K562 (cell line): ENCODE results near the gene PLCB3. TPM values are rescaled to one million over a fixed set of nuclear protein-coding genes. Genes with fewer than 3 reads are reported as not detected.

ENCODE experiments used
- FOXJ2 ChIP-seq: fragments of 200-800 bp; sonication (Bioruptor generic); IDR thresholded peaks from 2 replicates; pipeline ENCODE4 v1.6.1; 2016; ENCODE audit warnings: missing genetic modification characterization, missing compliant biosample characterization
- FOXM1 ChIP-seq, 2 experiments: fragments of 450-650 bp in 1 of 2; sonication (generic) in 1 of 2; formaldehyde crosslinking in 1 of 2; IDR thresholded peaks; 2 replicates each; pipeline versions ENCODE4 v1.6.1 to v1.9.0; 2017 to 2022; ENCODE audit warnings: low read depth in 2 of 2, mild to moderate bottlenecking in 2 of 2, missing genetic modification reagents in 1 of 2, moderate library complexity in 1 of 2
- GABPB2 ChIP-seq: fragments of 250-450 bp; sonication (Bioruptor Pico); conservative IDR thresholded peaks from 2 replicates; pipeline ENCODE4 v1.5.1; 2021; ENCODE audit warnings: mild to moderate bottlenecking
- HDAC1 ChIP-seq, 2 experiments: fragments of 450-650 bp; IDR thresholded peaks; 2 replicates each; pipeline ENCODE4 v1.6.1; 2016 to 2017; ENCODE audit warnings: inconsistent platforms in 1 of 2, mild to moderate bottlenecking in 1 of 2, moderate library complexity in 1 of 2
- IRF2 ChIP-seq: sonication (generic); formaldehyde crosslinking; IDR thresholded peaks from 2 replicates; pipeline ENCODE4 v1.8.1; 2022; ENCODE audit warnings: mild to moderate bottlenecking, missing genetic modification reagents
- KLF13 ChIP-seq: fragments of 450-650 bp; IDR thresholded peaks from 2 replicates; pipeline ENCODE4 v1.6.1; 2016; ENCODE audit warnings: missing genetic modification characterization, low read depth, mild to moderate bottlenecking, missing compliant biosample characterization, moderate library complexity, borderline replicate concordance
- NEUROD1 ChIP-seq: fragments of 150-350 bp; IDR thresholded peaks from 2 replicates; pipeline ENCODE4 v1.6.1; 2014; ENCODE audit warnings: borderline replicate concordance, low read length, low read depth; ENCODE audit not compliant: partially characterized antibody
- NONO ChIP-seq, 2 experiments: fragments of 200-400 bp in 1 of 2; fragments of 450-650 bp in 1 of 2; formaldehyde crosslinking in 1 of 2; IDR thresholded peaks; 2 replicates each; pipeline ENCODE4 v1.6.1; 2017; ENCODE audit warnings: low read depth in 2 of 2, mild to moderate bottlenecking in 2 of 2, moderate library complexity in 2 of 2, low read length in 1 of 2
- OTX1 ChIP-seq: fragments of 450-650 bp; formaldehyde crosslinking; IDR thresholded peaks from 2 replicates; pipeline ENCODE4 v1.4.0; 2022; ENCODE audit warnings: mild to moderate bottlenecking
- RBBP5 ChIP-seq: fragments of 200-600 bp; sonication (generic); IDR thresholded peaks from 2 replicates; pipeline ENCODE4 v1.6.1; 2012; ENCODE audit warnings: borderline replicate concordance, mild to moderate bottlenecking, low read length, control low read depth, inconsistent platforms; ENCODE audit not compliant: insufficient read depth, poor library complexity, severe bottlenecking
- RBM39 ChIP-seq: fragments of 200-400 bp; formaldehyde crosslinking; optimal IDR thresholded peaks from 2 replicates; pipeline ENCODE3; 2018; ENCODE audit warnings: low read depth, low read length
- SETDB1 ChIP-seq: IDR thresholded peaks from one replicate; pipeline ENCODE4 v1.6.1; 2012; ENCODE audit warnings: low read length, control low read depth, inconsistent platforms
- SIX5 ChIP-seq, 2 experiments: IDR thresholded peaks; 2 replicates each; pipeline ENCODE4 v1.6.1; 2011; ENCODE audit warnings: low read length in 2 of 2, borderline replicate concordance in 1 of 2, low read depth in 1 of 2, mild to moderate bottlenecking in 1 of 2, moderate library complexity in 1 of 2; ENCODE audit not compliant: insufficient read depth in 1 of 2
- SRF ChIP-seq, 2 experiments: fragments of 250-450, 450-650 bp in 1 of 2; sonication (Bioruptor Pico) in 1 of 2; sonication (generic) in 1 of 2; formaldehyde crosslinking; IDR thresholded peaks; 2 replicates each; pipeline versions ENCODE4 v1.5.0 to v1.5.1; 2020 to 2022; ENCODE audit warnings: mild to moderate bottlenecking in 1 of 2, missing genetic modification reagents in 1 of 2
- TRIM25 ChIP-seq: fragments of 450-650 bp; IDR thresholded peaks from 2 replicates; pipeline ENCODE4 v1.7.0; 2016; ENCODE audit warnings: borderline replicate concordance
- TSC22D4 ChIP-seq: fragments of 450-650 bp; IDR thresholded peaks from 2 replicates; pipeline ENCODE4 v1.6.1; 2016; ENCODE audit warnings: missing genetic modification characterization, missing biosample characterization, control low read depth
- ZBTB17 ChIP-seq: fragments of 450-650 bp; formaldehyde crosslinking; IDR thresholded peaks from 2 replicates; pipeline ENCODE4 v1.4.0; 2020; ENCODE audit warnings: mild to moderate bottlenecking
- ZKSCAN8 ChIP-seq: fragments of 200-800 bp; sonication (Bioruptor generic); IDR thresholded peaks from 2 replicates; pipeline ENCODE4 v1.6.1; 2016; ENCODE audit warnings: missing genetic modification characterization, missing compliant biosample characterization
- ZNF143 ChIP-seq: sonication (generic); formaldehyde crosslinking; IDR thresholded peaks from 2 replicates; pipeline ENCODE4 v1.9.0; 2022; ENCODE audit warnings: mild to moderate bottlenecking, missing genetic modification reagents
- ZSCAN29 ChIP-seq: fragments of 450-650 bp; IDR thresholded peaks from 2 replicates; pipeline ENCODE4 v1.6.1; 2017
- polyA plus RNA-seq, 8 experiments: library from polyadenylated mRNA; depleted of rRNA in 4 of 8; stranded (reverse) in 5 of 8; unstranded in 3 of 8; fragments of >200 nt; fragmentation: Nextera tagmentation in 2 of 8; fragmentation: Illumina TruSeq in 1 of 8; extraction: Ambion mirVana in 2 of 8; extraction: Trizol in 1 of 8; gene quantifications; 2 replicates each; pipeline versions ENCODE4 v1.2.1 to v1.2.3, GENCODE V29; 2011 to 2014; ENCODE audit warnings: inconsistent platforms in 1 of 8, missing spikeins in 1 of 8
- total RNA-seq, 7 experiments: library from RNA; depleted of rRNA in 6 of 7; stranded (reverse); fragments of >200 nt in 6 of 7; fragmentation: Illumina TruSeq in 2 of 7; extraction: Trizol in 2 of 7; gene quantifications; 2 replicates each; pipeline versions ENCODE4 v1.2.1 to v1.2.3, GENCODE V29; 2011 to 2021; ENCODE audit warnings: low replicate concordance in 1 of 7
- TF ChIP-seq, protein P1 (sequence below): fragments of 450-650 bp; formaldehyde crosslinking; IDR thresholded peaks from 2 replicates; pipeline ENCODE4 v1.4.0; 2020; ENCODE audit warnings: mild to moderate bottlenecking, moderate library complexity
- TF ChIP-seq, protein P2 (sequence below): IDR thresholded peaks from 2 replicates; pipeline ENCODE4 v1.6.1; 2016; ENCODE audit warnings: missing genetic modification characterization, missing compliant biosample characterization

The PLCB3 gene
- total and polyA plus RNA-seq, 9 of the 15 experiments (the other 6 are each of a cell fraction or from before 2014, with no cell fraction given) = 0.31 to 44.8 (median 14.6) TPM

- TF ChIP-seq, protein P1, sequence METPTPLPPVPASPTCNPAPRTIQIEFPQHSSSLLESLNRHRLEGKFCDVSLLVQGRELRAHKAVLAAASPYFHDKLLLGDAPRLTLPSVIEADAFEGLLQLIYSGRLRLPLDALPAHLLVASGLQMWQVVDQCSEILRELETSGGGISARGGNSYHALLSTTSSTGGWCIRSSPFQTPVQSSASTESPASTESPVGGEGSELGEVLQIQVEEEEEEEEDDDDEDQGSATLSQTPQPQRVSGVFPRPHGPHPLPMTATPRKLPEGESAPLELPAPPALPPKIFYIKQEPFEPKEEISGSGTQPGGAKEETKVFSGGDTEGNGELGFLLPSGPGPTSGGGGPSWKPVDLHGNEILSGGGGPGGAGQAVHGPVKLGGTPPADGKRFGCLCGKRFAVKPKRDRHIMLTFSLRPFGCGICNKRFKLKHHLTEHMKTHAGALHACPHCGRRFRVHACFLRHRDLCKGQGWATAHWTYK = no peak
- no peak; the same call in none of the 2 replicates for TF ChIP-seq ZBTB17
- no peak; a peak in 1 of 4 replicates for TF ChIP-seq NONO (IDR thresholded peaks at IDR 0.05; ENCODE audit: low read depth in 2 of 2, low read length in 1 of 2)
- peak in 1 of 2 experiments; percentile 72; a peak in 1 of 4 replicates for TF ChIP-seq SRF (CRISPR knock-in tag; IDR thresholded peaks at IDR 0.05)
- TF ChIP-seq GABPB2 (CRISPR knock-in tag) = no peak
- TF ChIP-seq NEUROD1 = no peak
- TF ChIP-seq ZNF143 (CRISPR knock-in tag) = peak; percentile 91
- no peak for TF ChIP-seq ZSCAN29
- no peak for TF ChIP-seq OTX1 (CRISPR knock-in tag)
- no peak for TF ChIP-seq IRF2
- no peak for TF ChIP-seq TSC22D4 (tag)
- peak; percentile 82; the same call in 1 of the 2 replicates for TF ChIP-seq KLF13 (tag)
- peak in 1 of 2 experiments; percentile 96; a peak in 2 of 4 replicates for TF ChIP-seq HDAC1 (IDR thresholded peaks at IDR 0.05)
- no peak for TF ChIP-seq FOXJ2 (tag)
- no peak for TF ChIP-seq TRIM25
- no peak for TF ChIP-seq SETDB1
- TF ChIP-seq RBBP5 = no peak
- peak; percentile 23; the same call in 1 of the 2 replicates for TF ChIP-seq FOXM1 (IDR thresholded peaks at IDR 0.05; ENCODE audit: low read depth)
- 0 out of 2 replicates have a peak, but pooled peaks have one; percentile 48 for TF ChIP-seq FOXM1 (CRISPR knock-in tag; IDR thresholded peaks at IDR 0.05; ENCODE audit: low read depth)
- TF ChIP-seq RBM39 = peak; percentile 62
- TF ChIP-seq SIX5 (IDR thresholded peaks at IDR 0.05; ENCODE audit: borderline replicate concordance in 1 of 2, insufficient read depth in 1 of 2, low read depth in 1 of 2, low read length in 2 of 2) = peak; percentile 78 to 81; a peak in 3 of 4 replicates
- TF ChIP-seq, protein P2, sequence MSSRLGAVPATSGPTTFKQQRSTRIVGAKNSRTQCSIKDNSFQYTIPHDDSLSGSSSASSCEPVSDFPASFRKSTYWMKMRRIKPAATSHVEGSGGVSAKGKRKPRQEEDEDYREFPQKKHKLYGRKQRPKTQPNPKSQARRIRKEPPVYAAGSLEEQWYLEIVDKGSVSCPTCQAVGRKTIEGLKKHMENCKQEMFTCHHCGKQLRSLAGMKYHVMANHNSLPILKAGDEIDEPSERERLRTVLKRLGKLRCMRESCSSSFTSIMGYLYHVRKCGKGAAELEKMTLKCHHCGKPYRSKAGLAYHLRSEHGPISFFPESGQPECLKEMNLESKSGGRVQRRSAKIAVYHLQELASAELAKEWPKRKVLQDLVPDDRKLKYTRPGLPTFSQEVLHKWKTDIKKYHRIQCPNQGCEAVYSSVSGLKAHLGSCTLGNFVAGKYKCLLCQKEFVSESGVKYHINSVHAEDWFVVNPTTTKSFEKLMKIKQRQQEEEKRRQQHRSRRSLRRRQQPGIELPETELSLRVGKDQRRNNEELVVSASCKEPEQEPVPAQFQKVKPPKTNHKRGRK (tag) = no peak
- TF ChIP-seq ZKSCAN8 (CRISPR knock-in tag) = no peak
These were observed 4.2 kb upstream of the PLCB3 start, which contains the start of gene PPP1R14B (continued) for GRCh38 chr11:64246871-64247728.
